WTC11 (cell line): Measurements from ENCODE around the gene AANAT. TPM values are rescaled to one million over a fixed set of nuclear protein-coding genes. Genes with fewer than 3 reads are reported as not detected.
A peak's percentile ranks its signal among the peaks of the same experiment; 100 is the strongest.

Experiments used
- ATAC-seq: fragments of 200-7000 bp; cut with Tn5 transposase; 2 replicates; pipeline ENCODE4 v1.10.0; 2021; ENCODE audit warnings: mild to moderate bottlenecking, moderate library complexity
- CTCF ChIA-PET: fragments of 300-600 bp; sonication (Branson Sonifier 250); formaldehyde crosslinking; loops from one replicate; lab custom pipeline; 2021; ENCODE audit warnings: antibody characterized with exemption; lab: Charles Lee
- POLR2A ChIA-PET: fragments of 350-600 bp; sonication (Branson Sonifier 250); formaldehyde crosslinking; loops from one replicate; lab custom pipeline; 2021; ENCODE audit warnings: antibody characterized with exemption; lab: Charles Lee
- DNase-seq: peaks from one replicate; pipeline ENCODE4 v3.0.0; 2021; ENCODE audit warnings: low spot score
- H3K27ac Mint-ChIP-seq: 2 replicates; pipeline ENCODE4 v1.8.0; 2021; ENCODE audit warnings: mixed read lengths
- H3K27me3 Mint-ChIP-seq: 2 replicates; pipeline ENCODE4 v1.8.0; 2021; ENCODE audit warnings: low read depth, mild to moderate bottlenecking, moderate library complexity, mixed read lengths
- H3K36me3 Mint-ChIP-seq: 2 replicates; pipeline ENCODE4 v1.8.0; 2021; ENCODE audit warnings: mixed read lengths
- H3K4me1 Mint-ChIP-seq: 2 replicates; pipeline ENCODE4 v1.8.0; 2022; ENCODE audit warnings: mixed read lengths
- H3K4me3 Mint-ChIP-seq: 2 replicates; pipeline ENCODE4 v1.8.0; 2021; ENCODE audit warnings: mild to moderate bottlenecking, moderate library complexity, mixed read lengths
- H3K9me3 Mint-ChIP-seq: 2 replicates; pipeline ENCODE4 v1.8.0; 2021; ENCODE audit warnings: mixed read lengths
- AFF4 ChIP-seq: sonication (generic); formaldehyde crosslinking; IDR thresholded peaks from 2 replicates; pipeline ENCODE4 v1.8.1; 2023; ENCODE audit warnings: mild to moderate bottlenecking, missing genetic modification reagents, borderline replicate concordance
- ATF6 ChIP-seq: sonication (generic); formaldehyde crosslinking; IDR thresholded peaks from 2 replicates; pipeline ENCODE4 v1.8.1; 2023; ENCODE audit warnings: mild to moderate bottlenecking, missing genetic modification reagents
- CBFB ChIP-seq: sonication (generic); formaldehyde crosslinking; IDR thresholded peaks from 2 replicates; pipeline ENCODE4 v1.8.1; 2022; ENCODE audit warnings: mild to moderate bottlenecking, low read depth, missing genetic modification reagents
- CDX4 ChIP-seq: fragments of 250-450 bp; sonication (Bioruptor Pico); IDR thresholded peaks from 2 replicates; pipeline ENCODE4 v1.9.0; 2021; ENCODE audit warnings: moderate library complexity, mild to moderate bottlenecking, inconsistent platforms, borderline replicate concordance
- CREB1 ChIP-seq: sonication (generic); formaldehyde crosslinking; IDR thresholded peaks from 2 replicates; pipeline ENCODE4 v1.8.0; 2023; ENCODE audit warnings: mild to moderate bottlenecking, missing genetic modification reagents
- E2F5 ChIP-seq: sonication (generic); formaldehyde crosslinking; IDR thresholded peaks from 2 replicates; pipeline ENCODE4 v1.8.1; 2022; ENCODE audit warnings: mild to moderate bottlenecking, moderate library complexity, missing genetic modification reagents
- ETV6 ChIP-seq: sonication (generic); formaldehyde crosslinking; IDR thresholded peaks from 2 replicates; pipeline ENCODE4 v1.8.1; 2022; ENCODE audit warnings: mild to moderate bottlenecking, missing genetic modification reagents
- FOXK1 ChIP-seq: sonication (generic); formaldehyde crosslinking; IDR thresholded peaks from 2 replicates; pipeline ENCODE4 v1.8.0; 2022; ENCODE audit warnings: mild to moderate bottlenecking, moderate library complexity, missing genetic modification reagents
- FOXP1 ChIP-seq: sonication (generic); formaldehyde crosslinking; IDR thresholded peaks from 2 replicates; pipeline ENCODE4 v1.8.0; 2022; ENCODE audit warnings: missing genetic modification reagents, mild to moderate bottlenecking, moderate library complexity, borderline replicate concordance
- GABPB1 ChIP-seq: sonication (generic); formaldehyde crosslinking; IDR thresholded peaks from 2 replicates; pipeline ENCODE4 v1.8.1; 2023; ENCODE audit warnings: mild to moderate bottlenecking, missing genetic modification reagents
- JUN ChIP-seq: sonication (generic); formaldehyde crosslinking; IDR thresholded peaks from 2 replicates; pipeline ENCODE4 v1.8.0; 2023; ENCODE audit warnings: mild to moderate bottlenecking, missing genetic modification reagents
- NR3C1 ChIP-seq: sonication (generic); formaldehyde crosslinking; conservative IDR thresholded peaks from 2 replicates; pipeline ENCODE4 v1.8.1; 2023; ENCODE audit warnings: low read depth, mild to moderate bottlenecking, missing genetic modification reagents
- PRDM15 ChIP-seq: sonication (generic); formaldehyde crosslinking; IDR thresholded peaks from 2 replicates; pipeline ENCODE4 v1.8.0; 2022; ENCODE audit warnings: missing genetic modification reagents
- RORB ChIP-seq: fragments of 250-450 bp; sonication (Bioruptor Pico); IDR thresholded peaks from 2 replicates; pipeline ENCODE4 v1.9.0; 2021; ENCODE audit warnings: mild to moderate bottlenecking
- SMAD4 ChIP-seq: sonication (generic); formaldehyde crosslinking; IDR thresholded peaks from 2 replicates; pipeline ENCODE4 v1.8.0; 2022; ENCODE audit warnings: mild to moderate bottlenecking, missing genetic modification reagents
- TEAD4 ChIP-seq: sonication (generic); formaldehyde crosslinking; IDR thresholded peaks from 2 replicates; pipeline ENCODE4 v1.8.0; 2022; ENCODE audit warnings: mild to moderate bottlenecking, missing genetic modification reagents
- USF1 ChIP-seq: sonication (generic); formaldehyde crosslinking; IDR thresholded peaks from 2 replicates; pipeline ENCODE4 v1.8.0; 2022; ENCODE audit warnings: mild to moderate bottlenecking, missing genetic modification reagents
- ZNF121 ChIP-seq: sonication (generic); formaldehyde crosslinking; IDR thresholded peaks from 2 replicates; pipeline ENCODE4 v1.8.0; 2023; ENCODE audit warnings: missing genetic modification reagents
- ZNF416 ChIP-seq: fragments of 250-450 bp; sonication (Bioruptor Pico); IDR thresholded peaks from 2 replicates; pipeline ENCODE4 v1.9.0; 2021; ENCODE audit warnings: mild to moderate bottlenecking, inconsistent platforms
- total RNA-seq: library from RNA; stranded (reverse); gene quantifications from 3 replicates; pipeline ENCODE4 v1.2.3, GENCODE V29; 2021

AANAT gene
- total RNA-seq, 1 experiment from 2014 or later, result 0.17 TPM

GRCh38 chr17:76458580-76459490 is 8.6 kb upstream of the AANAT start:
- Mint-ChIP-seq H3K9me3 (no peaks in the 10 kb centered on the region), H3K27ac (no peak overlapping the region), H3K36me3 (no peaks in the 10 kb centered on the region), H3K4me1 (peaks cover 14% of the 10 kb centered on the region), H3K4me3 (no peak overlapping the region), H3K27me3 (peaks cover 2% of the 10 kb centered on the region; the same call in 1 of the 2 replicates)
- CTCF ChIA-PET, result interaction anchor here (0.5 to 3.9 kb wide), 76 partner anchors 9 to 445 kb away, joined by 3 to 68 read pairs (median 5); partner anchors contain the start of genes AANAT, PRCD, PRPSAP1 and RHBDF2
- TF ChIP-seq ETV6 (CRISPR knock-in tag) (peak; percentile 67; the same call in 1 of the 2 replicates), USF1 (CRISPR knock-in tag) (no peak), CBFB (no peak), ZNF416 (no peak), ZNF121 (CRISPR knock-in tag) (no peak; the same call in 1 of the 2 replicates), GABPB1 (CRISPR knock-in tag) (0 out of 2 replicates have a peak, but pooled peaks have one; percentile 15), FOXK1 (CRISPR knock-in tag) (no peak), FOXP1 (CRISPR knock-in tag) (peak; percentile 48; the same call in 1 of the 2 replicates), CREB1 (CRISPR knock-in tag) (no peak), AFF4 (CRISPR knock-in tag) (no peak), JUN (CRISPR knock-in tag) (no peak), ATF6 (no peak)
- ATAC-seq (peak; percentile 94), DNase-seq (peak; percentile 87)
- POLR2A ChIA-PET, result interaction anchor here (0.6 to 0.8 kb wide), 2 partner anchors 14 to 31 kb away, joined by 3 read pairs; no protein-coding TSS in a partner anchor

- Mint-ChIP-seq H3K9me3 (no peaks in the 10 kb centered on the region), H3K27ac (no peak overlapping the region), H3K27me3 (peaks cover 2% of the 10 kb centered on the region; the same call in 1 of the 2 replicates), H3K4me1 (peaks cover 14% of the 10 kb centered on the region), H3K36me3 (no peaks in the 10 kb centered on the region), H3K4me3 (no peak overlapping the region)
- no peak for ATAC-seq
- CTCF ChIA-PET, result interaction anchor here (0.6 to 3.9 kb wide), 24 partner anchors 17 to 335 kb away, joined by 3 to 68 read pairs (median 12); partner anchors contain the start of genes PRCD, RHBDF2 and ST6GALNAC1
- no peak for DNase-seq
- POLR2A ChIA-PET, result interaction anchor here (0.8 kb wide), 1 partner anchor 31 kb away, joined by 3 read pairs; no protein-coding TSS in a partner anchor
- TF ChIP-seq CDX4, result no peak
- TF ChIP-seq RORB (CRISPR knock-in tag), result no peak
- TF ChIP-seq PRDM15 (CRISPR knock-in tag), result no peak
- TF ChIP-seq GABPB1 (CRISPR knock-in tag), result no peak
- TF ChIP-seq USF1 (CRISPR knock-in tag), result no peak
- TF ChIP-seq NR3C1 (CRISPR knock-in tag), result no peak
- no peak for TF ChIP-seq TEAD4 (CRISPR knock-in tag)
- no peak for TF ChIP-seq SMAD4 (CRISPR knock-in tag)
- TF ChIP-seq E2F5, result no peak
Measured at GRCh38 chr17:76459674-76460073, 7.7 kb upstream of the AANAT start.
